ENCODE data around the gene TBC1D14.
"Not testable (repeated sequence)": the region's sequence is repeated elsewhere in the genome, so short reads cannot be mapped to it uniquely, and the experiment has no call there.

Gene TBC1D14

GRCh38 chr4:7059662-7060061, 150.0 kb downstream of the TBC1D14 start:
- DNase-seq (ENCODE audit: low read depth in 2 of 2): no peak

GRCh38 chr4:7060346-7061150, 150.9 kb downstream of the TBC1D14 start:
- DNase-seq (ENCODE audit: low read depth in 2 of 2): no peak

- no peak for DNase-seq (ENCODE audit: low read depth in 2 of 2)
These were observed 152.2 kb downstream of the TBC1D14 start for GRCh38 chr4:7061815-7062214.

DNA sequence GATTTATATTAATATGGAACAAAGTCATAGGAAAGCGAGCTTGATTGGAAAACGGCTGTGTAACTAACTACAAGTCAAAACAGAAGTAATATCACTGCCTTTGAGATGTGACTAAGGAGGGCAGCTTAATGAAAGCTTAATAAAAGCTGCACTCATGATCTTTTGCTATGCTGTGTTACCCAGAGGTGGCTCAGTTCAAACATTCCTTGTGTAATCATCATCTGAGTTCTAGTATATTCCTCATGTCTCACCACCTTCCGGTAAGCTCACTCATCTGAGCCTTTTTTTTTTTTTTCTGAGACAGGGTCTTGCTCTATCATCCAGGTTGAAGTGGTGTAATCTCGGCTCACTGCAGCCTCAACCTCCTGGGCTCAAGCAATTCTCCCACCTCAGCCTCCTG, 153.2 kb downstream of the TBC1D14 start:
- DNase-seq (ENCODE audit: low read depth in 2 of 2): no peak

- no peak for DNase-seq (ENCODE audit: low read depth in 2 of 2)
These were observed 153.7 kb downstream of the TBC1D14 start for GRCh38 chr4:7063362-7063761.

GRCh38 chr4:7066006-7066405, 156.4 kb downstream of the TBC1D14 start:
- DNase-seq (ENCODE audit: low read depth in 2 of 2): no peak

GRCh38 chr4:7066493-7066892, 156.9 kb downstream of the TBC1D14 start:
- DNase-seq (ENCODE audit: low read depth in 2 of 2): no peak

- DNase-seq (ENCODE audit: low read depth in 2 of 2): no peak
These were observed 157.5 kb downstream of the TBC1D14 start for GRCh38 chr4:7067126-7067451.

GRCh38 chr4:7067452-7068278, 158.0 kb downstream of the TBC1D14 start, which contains the start of gene GRPEL1:
TSS of gene GRPEL1 (minus strand) at chr4:7068064. CDS start at chr4:7068032, 32 bp downstream.
- DNase-seq (ENCODE audit: low read depth in 2 of 2): peak; percentile 30 to 100

GRCh38 chr4:7068279-7068842, 158.7 kb downstream of the TBC1D14 start:
- DNase-seq (ENCODE audit: low read depth in 2 of 2): peak in 1 of 2 donors; percentile 100

DNA sequence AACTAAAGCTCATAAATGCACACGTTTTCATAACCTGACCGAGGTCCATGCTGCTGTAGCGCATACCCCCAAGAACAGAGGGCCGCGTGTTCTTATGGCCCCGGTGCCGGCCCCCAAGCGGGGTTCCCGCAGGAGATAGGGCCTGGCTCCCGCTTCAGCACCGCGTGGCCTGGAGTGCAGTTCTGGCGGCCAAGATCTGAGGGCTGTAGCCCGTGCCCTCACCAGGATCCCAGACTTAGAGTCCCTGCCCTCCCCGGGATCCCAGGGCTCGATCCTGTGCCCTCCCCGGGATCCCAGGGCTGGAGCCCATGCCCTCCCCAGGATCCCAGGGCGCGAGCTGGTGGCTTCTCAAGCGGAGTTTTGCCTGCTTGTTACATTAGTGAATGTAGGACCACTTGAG, 159.3 kb downstream of the TBC1D14 start:
- no peak for DNase-seq (ENCODE audit: low read depth in 2 of 2)

DNA sequence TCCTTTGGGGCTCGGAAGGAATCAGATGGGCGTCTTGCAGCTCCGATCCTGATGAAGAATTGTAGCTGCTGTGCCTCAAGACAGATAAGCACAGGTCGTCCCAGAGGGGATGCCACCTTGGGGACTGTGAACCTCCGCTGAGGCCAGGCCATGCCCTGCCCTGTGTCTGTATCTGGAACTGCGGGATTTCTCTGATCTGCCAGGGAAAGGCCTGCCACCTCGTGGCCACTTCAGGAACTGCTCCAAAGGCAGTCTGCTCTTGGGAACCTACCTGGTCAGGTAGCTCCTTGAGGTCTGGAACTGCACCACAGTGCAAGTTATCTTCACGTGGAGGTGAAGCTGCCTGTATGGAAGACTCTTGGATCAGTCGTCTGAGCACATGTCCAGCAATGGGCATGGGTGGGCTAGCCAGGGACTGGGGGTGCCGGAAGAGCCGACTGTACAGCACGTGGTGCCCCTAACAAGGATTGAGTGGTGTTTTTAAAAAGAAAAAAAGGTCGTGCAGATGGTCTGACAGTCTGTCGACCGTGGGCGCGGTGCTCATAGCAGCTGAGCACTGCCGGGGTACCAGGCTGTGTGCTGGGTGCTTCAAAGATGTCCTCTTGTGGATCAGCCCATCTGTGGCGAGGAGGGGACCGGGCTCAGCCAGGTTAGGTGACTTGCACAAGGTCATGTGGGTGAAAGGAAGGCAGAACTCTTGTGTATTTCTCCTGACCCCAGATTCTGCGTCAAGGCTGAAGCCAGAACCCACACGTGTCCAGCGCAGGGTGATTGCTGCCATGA, 161.3 kb downstream of the TBC1D14 start:
- DNase-seq (ENCODE audit: low read depth in 2 of 2): peak; percentile 77 to 84

- DNase-seq (ENCODE audit: low read depth in 2 of 2): no peak
These were observed 163.4 kb downstream of the TBC1D14 start for GRCh38 chr4:7073059-7073458.

GRCh38 chr4:7073526-7074390, 164.1 kb downstream of the TBC1D14 start:
- DNase-seq (ENCODE audit: low read depth in 2 of 2): no peak

DNA sequence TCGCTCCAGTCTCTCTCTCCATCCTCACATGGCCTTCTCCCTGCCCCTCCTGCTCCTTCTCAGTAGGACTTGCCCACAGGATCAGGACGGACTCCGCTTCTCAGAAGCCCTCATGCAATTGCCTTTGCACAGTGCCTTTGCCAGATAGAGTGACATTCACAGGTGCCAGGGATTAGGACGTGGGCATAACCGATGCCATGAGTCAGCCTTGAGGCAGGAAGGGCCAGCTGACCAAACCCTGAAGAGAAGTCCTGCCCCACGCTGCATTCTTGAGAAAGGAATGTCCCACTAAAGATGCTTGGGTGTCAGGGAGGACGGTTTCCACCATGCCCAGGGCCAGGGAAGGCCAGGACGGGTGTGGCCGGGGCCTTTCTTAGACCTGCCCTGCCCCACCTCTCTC, 164.8 kb downstream of the TBC1D14 start:
- DNase-seq (ENCODE audit: low read depth in 2 of 2): no peak

- no peak for DNase-seq (ENCODE audit: low read depth in 2 of 2)
These were observed 166.5 kb downstream of the TBC1D14 start for GRCh38 chr4:7075962-7076695.

DNA sequence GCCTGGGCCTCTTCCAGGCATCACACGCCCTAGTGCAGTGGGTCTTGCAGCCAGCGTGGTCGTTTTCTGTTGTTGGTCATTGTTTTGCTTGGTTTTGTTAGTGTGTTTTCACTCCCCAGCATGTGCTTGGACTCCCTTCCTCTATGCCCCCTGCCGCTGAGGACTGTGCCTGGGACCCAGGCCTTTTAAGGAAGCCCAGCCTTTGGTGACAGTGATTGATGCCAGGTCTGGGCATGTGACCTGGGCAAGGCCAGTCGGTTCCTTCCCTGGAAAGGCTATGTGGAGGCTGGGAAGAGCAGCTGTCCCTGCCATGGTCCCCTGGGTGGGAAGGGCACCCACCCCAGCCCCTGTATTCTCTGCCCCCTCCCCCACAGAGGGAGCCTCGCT, 167.1 kb downstream of the TBC1D14 start:
- DNase-seq (ENCODE audit: low read depth in 2 of 2): no peak

- no peak for DNase-seq (ENCODE audit: low read depth in 2 of 2)
These were observed 167.7 kb downstream of the TBC1D14 start for GRCh38 chr4:7077371-7077770.

DNA sequence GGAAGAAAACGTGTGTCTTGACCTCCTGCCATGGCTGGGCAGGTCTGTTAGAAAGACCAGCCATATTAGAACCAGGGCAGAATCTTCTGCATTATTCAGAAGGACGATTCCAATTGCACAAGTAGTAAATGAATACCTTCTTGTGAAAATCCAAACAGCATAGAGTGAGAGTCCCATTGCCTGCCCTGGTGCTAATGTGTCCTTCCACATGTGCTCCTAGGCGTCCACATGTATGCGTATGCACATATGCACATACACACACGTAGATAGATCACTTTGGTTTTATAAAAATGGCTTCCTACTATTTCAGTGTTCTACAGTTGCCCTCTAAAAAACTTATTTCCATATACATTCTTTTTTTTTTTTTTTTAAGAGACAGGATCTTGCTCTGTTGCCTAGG, 168.4 kb downstream of the TBC1D14 start:
- DNase-seq (ENCODE audit: low read depth in 2 of 2): no peak

- DNase-seq (ENCODE audit: low read depth in 2 of 2): not testable (repeated sequence)
These were observed 169.9 kb downstream of the TBC1D14 start for GRCh38 chr4:7079483-7079882.
